B cell (primary cell): ENCODE results near the gene NKIRAS2. TPM values are rescaled to one million over a fixed set of nuclear protein-coding genes. Genes with fewer than 3 reads are reported as not detected.

Experiments used
- ATAC-seq: fragments of 200-7000 bp; cut with Tn5 transposase; one replicate; pipeline ENCODE4 v1.10.0; 2021; ENCODE audit warnings: low read depth, mild to moderate bottlenecking, moderate number of reproducible peaks, moderate library complexity
- CTCF ChIA-PET: fragments of 350-600 bp; sonication (Branson Sonifier 250); formaldehyde crosslinking; loops from one replicate; lab custom pipeline; 2021; ENCODE audit warnings: antibody characterized with exemption, inconsistent platforms; lab: Charles Lee
- POLR2A ChIA-PET: fragments of 350-600 bp; sonication (Branson Sonifier 250); formaldehyde crosslinking; loops from one replicate; lab custom pipeline; 2021; ENCODE audit warnings: antibody characterized with exemption; lab: Charles Lee
- DNase-seq: peaks from one replicate; pipeline ENCODE4 v3.0.0; 2013
- H2AFZ ChIP-seq: 2 replicates; pipeline ENCODE4 v1.6.1; 2012; ENCODE audit warnings: mild to moderate bottlenecking, low read depth, low read length; ENCODE audit not compliant: insufficient read depth, poor library complexity, severe bottlenecking
- H3K27ac ChIP-seq, 2 donors: 1 replicate in 1 of 2; 2 replicates in 1 of 2; pipeline ENCODE4 v1.5.1; 2012 to 2013; ENCODE audit warnings: low read length in 2 of 2, mild to moderate bottlenecking in 2 of 2, moderate library complexity in 1 of 2
- H3K27me3 ChIP-seq, 4 experiments: fragments of 200-600 bp in 1 of 4; sonication (generic) in 1 of 4; replicated peaks in 1 of 4; 1 replicate in 2 of 4; 2 replicates in 2 of 4; pipeline versions ENCODE4 v1.6.1 to v1.7.0; 2013 to 2016; ENCODE audit warnings: low read length in 3 of 4, mild to moderate bottlenecking in 2 of 4, mixed read lengths in 1 of 4, moderate library complexity in 1 of 4; ENCODE audit not compliant: insufficient read depth in 4 of 4, control insufficient read depth in 3 of 4; ENCODE audit errors: control extremely low read depth in 1 of 4
- H3K36me3 ChIP-seq, 2 experiments: replicated peaks in 1 of 2; 1 replicate in 1 of 2; 2 replicates in 1 of 2; pipeline versions ENCODE4 v1.6.1 to v1.7.1; 2013; ENCODE audit warnings: low read length in 1 of 2; ENCODE audit not compliant: insufficient read depth in 2 of 2, control insufficient read depth in 1 of 2; ENCODE audit errors: control extremely low read depth in 1 of 2, extremely low read depth in 1 of 2
- H3K4me1 ChIP-seq, 2 donors: fragments of 200-600 bp in 1 of 2; sonication (generic) in 1 of 2; 1 replicate in 1 of 2; 2 replicates in 1 of 2; pipeline versions ENCODE4 v1.5.1 to v1.6.1; 2013 to 2017; ENCODE audit warnings: low read length in 2 of 2; ENCODE audit not compliant: control insufficient read depth in 2 of 2, insufficient read depth in 2 of 2
- H3K4me2 ChIP-seq: replicated peaks from 2 replicates; pipeline ENCODE3; 2012; ENCODE audit warnings: mild to moderate bottlenecking, low read depth, low read length; ENCODE audit not compliant: poor library complexity, severe bottlenecking
- H3K4me3 ChIP-seq, 5 experiments: fragments of 200-600 bp in 1 of 5; sonication (generic) in 1 of 5; 1 replicate in 3 of 5; 2 replicates in 2 of 5; pipeline versions ENCODE4 v1.5.1 to v1.7.0; 2011 to 2016; ENCODE audit warnings: low read length in 4 of 5, mild to moderate bottlenecking in 4 of 5, low read depth in 2 of 5, control low read depth in 1 of 5, moderate library complexity in 1 of 5; ENCODE audit not compliant: insufficient read depth in 1 of 5; ENCODE audit errors: control extremely low read depth in 1 of 5, extremely low read depth in 1 of 5
- H3K79me2 ChIP-seq: fragments of 200-600 bp; sonication (generic); one replicate; pipeline ENCODE4 v1.6.0; 2016; ENCODE audit warnings: low read length; ENCODE audit not compliant: control insufficient read depth, insufficient read depth
- H3K9ac ChIP-seq: fragments of 200-600 bp; sonication (generic); 2 replicates; pipeline ENCODE4 v1.6.1; 2017; ENCODE audit warnings: mild to moderate bottlenecking, low read length, moderate library complexity
- H3K9me3 ChIP-seq, 3 donors: one replicate each; pipeline versions ENCODE4 v1.6.1 to v1.7.1; 2013; ENCODE audit warnings: low read length in 2 of 3; ENCODE audit not compliant: control insufficient read depth in 2 of 3, insufficient read depth in 1 of 3; ENCODE audit errors: control extremely low read depth in 1 of 3
- H4K20me1 ChIP-seq: 2 replicates; pipeline ENCODE4 v1.6.0; 2012; ENCODE audit warnings: mild to moderate bottlenecking, low read length; ENCODE audit not compliant: insufficient read depth, control insufficient read depth, poor library complexity, severe bottlenecking
- H3K27ac Mint-ChIP-seq: one replicate; pipeline ENCODE4 v1.8.0; 2021; ENCODE audit warnings: mixed read lengths
- H3K27me3 Mint-ChIP-seq: one replicate; pipeline ENCODE4 v1.8.0; 2021; ENCODE audit warnings: mixed read lengths
- H3K4me1 Mint-ChIP-seq: one replicate; pipeline ENCODE4 v1.8.0; 2021; ENCODE audit warnings: mixed read lengths
- H3K4me3 Mint-ChIP-seq: one replicate; pipeline ENCODE4 v1.8.0; 2021; ENCODE audit warnings: mixed read lengths
- H3K9me3 Mint-ChIP-seq: one replicate; pipeline ENCODE4 v1.8.0; 2022; ENCODE audit warnings: mixed read lengths; ENCODE audit not compliant: insufficient read depth
- CTCF ChIP-seq: fragments of 200-600 bp; IDR thresholded peaks from one replicate; pipeline ENCODE4 v1.8.0; 2022; ENCODE audit warnings: antibody characterized with exemption, mild to moderate bottlenecking
- EZH2 ChIP-seq: IDR thresholded peaks from 2 replicates; pipeline ENCODE4 v1.6.1; 2012; ENCODE audit warnings: borderline replicate concordance, low read depth, mild to moderate bottlenecking, moderate library complexity, low read length; ENCODE audit not compliant: insufficient read depth, poor library complexity, severe bottlenecking
- WGBS: methylation state at CpG from one replicate; pipeline ENCODE4 v1.1.5; 2013; ENCODE audit warnings: missing lambda C conversion rate; ENCODE audit not compliant: insufficient coverage; 5-methylcytosine and 5-hydroxymethylcytosine counted together
- intact Hi-C: fragments of 100-400 bp; cut with micrococcal nuclease; formaldehyde crosslinking; loops from one replicate; pipeline ENCODE4 v1.10.0; 2022
- polyA plus RNA-seq: library from polyadenylated mRNA; depleted of rRNA; stranded (reverse); fragments of >200 nt; gene quantifications from 2 replicates; pipeline ENCODE4 v1.2.3, GENCODE V29; 2012
- total RNA-seq, 2 donors: library from RNA; stranded (reverse); fragments of 120-200 nt in 1 of 2; gene quantifications; 1 replicate in 1 of 2; 2 replicates in 1 of 2; pipeline versions ENCODE4 v1.2.3 to v1.2.4, GENCODE V29; 2013 to 2022

NKIRAS2 gene
- total and polyA plus RNA-seq, 2 donors (not counting 1 experiment from before 2014, with no cell fraction given), result 22.0 to 29.2 TPM

GRCh38 chr17:42026857-42027589 lies 7.1 kb downstream of the NKIRAS2 start:
- POLR2A ChIA-PET, result interaction anchor here (0.6 to 2.5 kb wide), 2 partner anchors 89 to 94 kb away, joined by 3 to 11 read pairs; no protein-coding TSS in a partner anchor
- no peaks in the 10 kb centered on the region for H3K9me3 Mint-ChIP-seq
- WGBS, result 52% methylated on average over 13 of the region's 17 CpGs

More at GRCh38 chr17:42026857-42027589, 7.1 kb downstream of the NKIRAS2 start:
- Histone ChIP-seq H4K20me1 (peaks cover 15% of the 10 kb centered on the region), H3K4me1 (peaks cover 11 to 14% of the 10 kb centered on the region in 2 donors), H3K27me3 (peaks cover 0 to 3% (median 0%) of the 10 kb centered on the region in 4 experiments), H3K4me2 (no peak overlapping the region), H3K9ac (no peak overlapping the region), H3K9me3 (no peaks in the 10 kb centered on the region), H2AFZ (no peak overlapping the region), H3K36me3 (peaks cover 0 to 23% of the 10 kb centered on the region in 2 experiments), H3K79me2 (peaks cover 9% of the 10 kb centered on the region), H3K27ac (no peak overlapping the region), H3K4me3 (no peak overlapping the region)
- intact Hi-C loops, result no loop called here
- no peak overlapping the region for H3K4me3 Mint-ChIP-seq
- H3K4me1 Mint-ChIP-seq, result peaks cover 16% of the 10 kb centered on the region
- DNase-seq (no peak), ATAC-seq (no peak)
- TF ChIP-seq EZH2, result no peak
- no peak for TF ChIP-seq CTCF
- CTCF ChIA-PET, result interaction anchor here (0.8 to 4.9 kb wide), 9 partner anchors 9 to 92 kb away, joined by 4 to 80 read pairs (median 9); partner anchors contain the start of genes DNAJC7 and KAT2A
- H3K27ac Mint-ChIP-seq, result no peak overlapping the region
- no peaks in the 10 kb centered on the region for H3K27me3 Mint-ChIP-seq
